Stimulated activated CD8-positive, alpha-beta memory T cell treated with anti-CD3 and anti-CD28 coated beads, Interleukin-4, amount 100 ng/mL, for 48 hours (primary cell): Measurements from ENCODE around the gene ILKAP.

Experiments
- DNase-seq: peaks from one replicate; pipeline ENCODE4 v3.0.0-alpha.2; 2020

Gene ILKAP

GRCh38 chr2:238121511-238122286 lies 81.8 kb downstream of the ILKAP start:
- DNase-seq, result no peak

- no peak for DNase-seq
These were observed 82.8 kb downstream of the ILKAP start for GRCh38 chr2:238120463-238121298.
